MM.1S (cell line): ENCODE results near the gene ALDH3B1.

Experiments
- DNase-seq: peaks from one replicate; pipeline ENCODE4 v3.0.0-alpha.2; 2015
- H2AFZ ChIP-seq: fragments of 300-600 bp; sonication (generic); 2 replicates; pipeline ENCODE4 v1.6.0; 2016; ENCODE audit warnings: antibody characterized with exemption, low read length
- H3F3A ChIP-seq: fragments of 300-600 bp; sonication (generic); 2 replicates; pipeline ENCODE4 v1.6.1; 2016; ENCODE audit warnings: mild to moderate bottlenecking, antibody characterized with exemption, low read length, moderate library complexity, mixed read lengths; ENCODE audit not compliant: insufficient read depth
- H3K27ac ChIP-seq: fragments of 300-600 bp; sonication (generic); 2 replicates; pipeline ENCODE4 v1.5.1; 2016; ENCODE audit warnings: mild to moderate bottlenecking, low read length
- H3K27me3 ChIP-seq: fragments of 300-600 bp; sonication (generic); replicated peaks from 2 replicates; pipeline ENCODE4 v1.6.0; 2016; ENCODE audit warnings: low read length; ENCODE audit not compliant: insufficient read depth
- H3K36me3 ChIP-seq: fragments of 300-600 bp; sonication (generic); replicated peaks from 2 replicates; pipeline ENCODE4 v1.6.1; 2016; ENCODE audit warnings: mild to moderate bottlenecking, low read length, mixed read lengths; ENCODE audit not compliant: insufficient read depth
- H3K4me1 ChIP-seq: fragments of 300-600 bp; sonication (generic); 2 replicates; pipeline ENCODE4 v1.6.1; 2016; ENCODE audit warnings: low read length, mixed read lengths
- H3K4me2 ChIP-seq: fragments of 300-600 bp; sonication (generic); 2 replicates; pipeline ENCODE4 v1.6.0; 2016; ENCODE audit warnings: low read depth, low read length
- H3K4me3 ChIP-seq: fragments of 300-600 bp; sonication (generic); 2 replicates; pipeline ENCODE4 v1.5.1; 2016; ENCODE audit warnings: low read length, mixed read lengths
- H3K79me2 ChIP-seq: fragments of 300-600 bp; sonication (generic); 2 replicates; pipeline ENCODE4 v1.6.1; 2016; ENCODE audit warnings: mixed run types, low read length, mixed read lengths
- H3K9ac ChIP-seq: fragments of 300-600 bp; sonication (generic); 2 replicates; pipeline ENCODE4 v1.6.1; 2016; ENCODE audit warnings: low read length, mixed read lengths
- H3K9me2 ChIP-seq: fragments of 300-600 bp; sonication (generic); replicated peaks from 2 replicates; pipeline ENCODE4 v1.6.1; 2016; ENCODE audit warnings: mild to moderate bottlenecking, low read length, mixed read lengths; ENCODE audit not compliant: insufficient read depth
- H3K9me3 ChIP-seq: fragments of 300-600 bp; sonication (generic); replicated peaks from 2 replicates; pipeline ENCODE4 v1.6.1; 2016; ENCODE audit warnings: mild to moderate bottlenecking, low read length, mixed read lengths; ENCODE audit not compliant: insufficient read depth
- H4K20me1 ChIP-seq: fragments of 300-600 bp; sonication (generic); 2 replicates; pipeline ENCODE4 v1.6.1; 2016; ENCODE audit warnings: mild to moderate bottlenecking, low read length, moderate library complexity, mixed read lengths; ENCODE audit not compliant: insufficient read depth
- CTCF ChIP-seq: fragments of 300-600 bp; sonication (generic); IDR thresholded peaks from 2 replicates; pipeline ENCODE4 v1.5.1; 2016; ENCODE audit warnings: antibody characterized with exemption, low read length, mixed read lengths
- EZH2 ChIP-seq: fragments of 300-600 bp; sonication (generic); optimal IDR thresholded peaks from 2 replicates; pipeline ENCODE3; 2017; ENCODE audit warnings: low read depth, mild to moderate bottlenecking, antibody characterized with exemption, low read length, mixed read lengths
- EZH2phosphoT487 ChIP-seq: fragments of 300-600 bp; sonication (generic); IDR thresholded peaks from 2 replicates; pipeline ENCODE4 v1.6.1; 2018; ENCODE audit warnings: antibody characterized with exemption, low read length

The ALDH3B1 gene

GRCh38 chr11:68043349-68044144, 33.4 kb downstream of the ALDH3B1 start:
- TF ChIP-seq EZH2, result no peak
- TF ChIP-seq EZH2phosphoT487, result no peak
- TF ChIP-seq CTCF, result no peak
- no peaks in the 10 kb centered on the region; the same call in 1 of the 2 replicates for H3K36me3 ChIP-seq
- H4K20me1 ChIP-seq, result peaks cover 5% of the 10 kb centered on the region; the same call in 1 of the 2 replicates
- no peak overlapping the region for H3K4me2 ChIP-seq
- DNase-seq, result no peak
- no peaks in the 10 kb centered on the region for H3K9me2 ChIP-seq
- H3K79me2 ChIP-seq, result peaks cover 68% of the 10 kb centered on the region
- H2AFZ ChIP-seq, result no peak overlapping the region
- no peak overlapping the region for H3K9ac ChIP-seq
- peaks cover 9% of the 10 kb centered on the region; the same call in 1 of the 2 replicates for H3F3A ChIP-seq
- no peak overlapping the region for H3K27ac ChIP-seq
- peaks cover 10% of the 10 kb centered on the region for H3K4me1 ChIP-seq
- no peak overlapping the region for H3K4me3 ChIP-seq
- no peaks in the 10 kb centered on the region for H3K9me3 ChIP-seq
- H3K27me3 ChIP-seq, result no peaks in the 10 kb centered on the region

DNA sequence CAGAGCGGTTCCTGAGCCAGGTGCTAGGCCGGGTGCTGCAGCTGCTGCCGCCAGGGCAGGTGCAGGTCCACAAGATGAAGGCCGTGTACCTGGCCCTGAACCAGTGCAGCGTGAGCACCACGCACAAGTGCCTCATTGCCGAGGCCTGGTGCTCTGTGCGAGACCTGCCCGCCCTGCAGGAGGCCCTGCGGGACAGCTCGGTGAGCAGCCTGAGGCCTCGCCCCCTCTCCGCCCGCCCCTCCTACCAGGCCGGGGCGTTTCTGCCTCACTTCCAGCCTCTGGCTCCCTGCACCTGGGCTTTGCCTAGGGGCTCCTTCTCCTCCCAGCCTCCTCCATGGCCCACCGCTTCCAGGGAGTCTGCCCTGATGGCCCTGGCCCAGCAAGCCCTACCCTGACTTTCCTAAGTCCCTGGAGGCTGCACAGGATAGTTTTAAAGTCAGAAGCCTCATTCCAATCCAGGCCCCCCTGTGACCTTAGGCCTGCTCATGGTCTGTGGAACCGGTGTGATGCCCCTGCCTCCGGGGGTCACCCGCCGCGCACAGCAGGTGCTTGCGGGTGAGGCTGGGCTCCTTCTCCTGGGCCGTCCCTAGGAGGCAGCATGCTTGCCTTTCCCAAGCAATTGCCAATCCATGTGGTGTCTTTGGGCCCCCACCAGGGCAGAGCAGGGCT, 34.2 kb downstream of the ALDH3B1 start:
- TF ChIP-seq EZH2 (no peak), EZH2phosphoT487 (no peak), CTCF (no peak)
- H3K4me1 ChIP-seq, result peaks cover 9% of the 10 kb centered on the region
- H3K9me3 ChIP-seq, result no peaks in the 10 kb centered on the region
- H3K27me3 ChIP-seq, result no peaks in the 10 kb centered on the region
- no peaks in the 10 kb centered on the region for H3K9me2 ChIP-seq
- no peak overlapping the region for H3K4me3 ChIP-seq
- peaks cover 5% of the 10 kb centered on the region; the same call in 1 of the 2 replicates for H4K20me1 ChIP-seq
- H3K9ac ChIP-seq, result no peak overlapping the region
- H3F3A ChIP-seq, result peaks cover 8% of the 10 kb centered on the region; the same call in 1 of the 2 replicates
- H3K4me2 ChIP-seq, result no peak overlapping the region
- no peak overlapping the region for H2AFZ ChIP-seq
- no peak for DNase-seq
- peaks cover 61% of the 10 kb centered on the region for H3K79me2 ChIP-seq
- H3K36me3 ChIP-seq, result no peaks in the 10 kb centered on the region; the same call in 1 of the 2 replicates
- no peak overlapping the region for H3K27ac ChIP-seq

DNA sequence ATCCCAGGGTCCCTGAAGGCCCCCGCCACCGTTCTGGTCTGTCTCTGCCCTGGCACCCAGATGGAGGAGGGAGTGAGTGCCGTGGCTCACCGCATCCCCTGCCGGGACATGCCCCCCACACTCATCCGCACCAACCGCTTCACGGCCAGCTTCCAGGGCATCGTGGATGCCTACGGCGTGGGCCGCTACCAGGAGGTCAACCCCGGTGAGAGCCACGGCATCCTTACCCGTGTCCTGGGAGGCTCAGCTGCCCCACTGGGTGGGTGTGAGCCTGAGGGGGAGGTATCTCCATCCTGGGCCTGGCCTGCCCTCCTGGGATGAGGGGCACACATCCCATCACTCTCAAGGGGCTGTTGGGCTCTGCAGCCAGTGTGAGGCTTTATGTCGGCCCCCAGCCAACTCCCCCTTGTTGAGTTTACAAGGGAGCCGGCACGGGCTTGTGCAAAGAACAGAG, 34.8 kb downstream of the ALDH3B1 start:
- Histone ChIP-seq H4K20me1 (peaks cover 5% of the 10 kb centered on the region; the same call in 1 of the 2 replicates), H2AFZ (no peak overlapping the region), H3K27me3 (no peaks in the 10 kb centered on the region), H3K27ac (no peak overlapping the region), H3K9me2 (no peaks in the 10 kb centered on the region), H3K4me1 (peaks cover 9% of the 10 kb centered on the region), H3K4me2 (no peak overlapping the region), H3K9me3 (no peaks in the 10 kb centered on the region), H3F3A (peaks cover 4% of the 10 kb centered on the region; the same call in 1 of the 2 replicates), H3K36me3 (no peaks in the 10 kb centered on the region; the same call in 1 of the 2 replicates), H3K79me2 (peaks cover 54% of the 10 kb centered on the region), H3K4me3 (no peak overlapping the region), H3K9ac (no peak overlapping the region)
- DNase-seq, result no peak
- TF ChIP-seq EZH2, result no peak
